ENCODE data around the gene VPS4A. TPM values are rescaled to one million over a fixed set of nuclear protein-coding genes. Genes with fewer than 3 reads are reported as not detected.

VPS4A gene
- total and polyA plus RNA-seq, 10 of the 15 experiments (the other 5 are each of a cell fraction or from before 2014, with no cell fraction given) = 5.2 to 36.3 (median 21.4) TPM

- no peaks in the 10 kb centered on the region for H3K79me2 ChIP-seq (ENCODE audit: control insufficient read depth, insufficient read depth, low read length)
- FAIRE-seq (no peak), ATAC-seq (no peak), DNase-seq (ENCODE audit: low read depth, low spot score) (no peak)
- no peak overlapping the region for H3K27ac ChIP-seq (ENCODE audit: control insufficient read depth, insufficient read depth)
- BruUV-seq (replicated peaks) = no TSS peak
- no peaks in the 10 kb centered on the region for H3K27me3 ChIP-seq (replicated peaks in 1 of 2; ENCODE audit: control insufficient read depth in 2 of 2, insufficient read depth in 2 of 2, low read length in 1 of 2)
- in situ Hi-C loops (cut with MboI) (no loop called here), intact Hi-C loops (cut with micrococcal nuclease; ENCODE audit: unreplicated experiment) (no loop called here)
- TF ChIP-seq BCL11A (IDR thresholded peaks at IDR 0.05; ENCODE audit: low read depth, low read length) = no peak
- no peak for TF ChIP-seq POLR2A (IDR thresholded peaks at IDR 0.05; ENCODE audit: low read depth, low read length)
- no peak for TF ChIP-seq EZH2 (IDR thresholded peaks at IDR 0.05; ENCODE audit: borderline replicate concordance, control insufficient read depth, low read depth, low read length)
- TF ChIP-seq, protein P1, sequence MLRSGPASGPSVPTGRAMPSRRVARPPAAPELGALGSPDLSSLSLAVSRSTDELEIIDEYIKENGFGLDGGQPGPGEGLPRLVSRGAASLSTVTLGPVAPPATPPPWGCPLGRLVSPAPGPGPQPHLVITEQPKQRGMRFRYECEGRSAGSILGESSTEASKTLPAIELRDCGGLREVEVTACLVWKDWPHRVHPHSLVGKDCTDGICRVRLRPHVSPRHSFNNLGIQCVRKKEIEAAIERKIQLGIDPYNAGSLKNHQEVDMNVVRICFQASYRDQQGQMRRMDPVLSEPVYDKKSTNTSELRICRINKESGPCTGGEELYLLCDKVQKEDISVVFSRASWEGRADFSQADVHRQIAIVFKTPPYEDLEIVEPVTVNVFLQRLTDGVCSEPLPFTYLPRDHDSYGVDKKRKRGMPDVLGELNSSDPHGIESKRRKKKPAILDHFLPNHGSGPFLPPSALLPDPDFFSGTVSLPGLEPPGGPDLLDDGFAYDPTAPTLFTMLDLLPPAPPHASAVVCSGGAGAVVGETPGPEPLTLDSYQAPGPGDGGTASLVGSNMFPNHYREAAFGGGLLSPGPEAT (IDR thresholded peaks at IDR 0.05; ENCODE audit: low read depth) = no peak
- TF ChIP-seq BHLHE40 (IDR thresholded peaks at IDR 0.05; ENCODE audit: borderline replicate concordance in 1 of 2, low read depth in 2 of 2, low read length in 1 of 2) = no peak
- TF ChIP-seq NR2C1 (IDR thresholded peaks at IDR 0.05) = no peak
- TF ChIP-seq MYB (IDR thresholded peaks at IDR 0.05; ENCODE audit: borderline replicate concordance, low read depth, low read length) = no peak
- no peak for TF ChIP-seq ESRRA (IDR thresholded peaks at IDR 0.05; ENCODE audit: low read length)
- TF ChIP-seq NRF1 (conservative IDR thresholded peaks at IDR 0.05; ENCODE audit: low read depth, low read length) = no peak
- no peak for TF ChIP-seq ZBED1 (IDR thresholded peaks at IDR 0.05; ENCODE audit: borderline replicate concordance)
- TF ChIP-seq ZNF687 (IDR thresholded peaks at IDR 0.05) = no peak
- TF ChIP-seq POLR2AphosphoS5 (IDR thresholded peaks at IDR 0.05; ENCODE audit: low read length) = no peak
- TF ChIP-seq USF2 (IDR thresholded peaks at IDR 0.05; ENCODE audit: borderline replicate concordance, low read depth, low read length) = no peak
- H3K9me3 ChIP-seq (replicated peaks; ENCODE audit: control insufficient read depth, insufficient read depth, low read length) = no peaks in the 10 kb centered on the region
- WGBS (ENCODE audit: insufficient coverage, insufficient replicate concordance, low lambda C conversion rate, missing lambda C conversion rate) = 97% methylated on average over 4 of the region's 4 CpGs
- H3K4me3 ChIP-seq = no peak overlapping the region
- SMC1A ChIA-PET (ENCODE audit: uncharacterized antibody, unreplicated experiment) = interaction anchor here (1.7 kb wide), 1 partner anchor 10 kb away, joined by 5 read pairs; no protein-coding TSS in a partner anchor
- POLR2A ChIA-PET = no interaction called here
- no peaks in the 10 kb centered on the region for H4K20me1 ChIP-seq (ENCODE audit: control insufficient read depth, insufficient read depth)
- 0 out of 4 replicates have a peak, but pooled peaks cover 0 to 6% of the 10 kb centered on the region in 2 experiments for H3K36me3 ChIP-seq (ENCODE audit: control insufficient read depth in 2 of 2, insufficient read depth in 2 of 2, low read length in 1 of 2)
- CTCF ChIA-PET = no interaction called here
- no peak overlapping the region for H3K9ac ChIP-seq (ENCODE audit: control insufficient read depth, insufficient read depth, low read length)
- H3K4me1 ChIP-seq (ENCODE audit: control insufficient read depth, insufficient read depth, low read length) = no peaks in the 10 kb centered on the region
- no peak overlapping the region for H3K4me2 ChIP-seq (ENCODE audit: control insufficient read depth, insufficient read depth)
- RAD21 ChIA-PET (ENCODE audit: unreplicated experiment) = no interaction called here
- no peak overlapping the region for H2AFZ ChIP-seq (ENCODE audit: control insufficient read depth, low read depth, low read length)
Observed at GRCh38 chr16:69267633-69268032, 43.5 kb upstream of the VPS4A start.

Measured in GM12878 (cell line).